Gastroesophageal sphincter (tissue), 3 donors: Measurements from ENCODE around the gene SEMA4D.

ENCODE experiments used
- EP300 ChIP-seq: sonication (generic); formaldehyde crosslinking; IDR thresholded peaks from one replicate; pipeline ENCODE4 v1.6.1; 2017; ENCODE audit warnings: antibody characterized with exemption, mild to moderate bottlenecking
- POLR2A ChIP-seq, 2 donors: fragments of 450-650 bp; IDR thresholded peaks; one replicate each; pipeline ENCODE4 v1.6.1; 2017; ENCODE audit warnings: antibody characterized with exemption in 2 of 2, mild to moderate bottlenecking in 2 of 2, moderate library complexity in 1 of 2
- POLR2AphosphoS5 ChIP-seq: sonication (generic); formaldehyde crosslinking; IDR thresholded peaks from one replicate; pipeline ENCODE4 v1.6.1; 2017; ENCODE audit warnings: antibody characterized with exemption
- TF ChIP-seq, protein P1 (sequence below), 4 experiments: fragments of 200-600 bp in 2 of 4; fragments of 450-650 bp in 2 of 4; sonication (generic) in 1 of 4; IDR thresholded peaks; one replicate each; pipeline ENCODE4 v1.5.1; 2017 to 2019; ENCODE audit warnings: antibody characterized with exemption in 4 of 4, mild to moderate bottlenecking in 2 of 4, moderate library complexity in 2 of 4

DNA sequence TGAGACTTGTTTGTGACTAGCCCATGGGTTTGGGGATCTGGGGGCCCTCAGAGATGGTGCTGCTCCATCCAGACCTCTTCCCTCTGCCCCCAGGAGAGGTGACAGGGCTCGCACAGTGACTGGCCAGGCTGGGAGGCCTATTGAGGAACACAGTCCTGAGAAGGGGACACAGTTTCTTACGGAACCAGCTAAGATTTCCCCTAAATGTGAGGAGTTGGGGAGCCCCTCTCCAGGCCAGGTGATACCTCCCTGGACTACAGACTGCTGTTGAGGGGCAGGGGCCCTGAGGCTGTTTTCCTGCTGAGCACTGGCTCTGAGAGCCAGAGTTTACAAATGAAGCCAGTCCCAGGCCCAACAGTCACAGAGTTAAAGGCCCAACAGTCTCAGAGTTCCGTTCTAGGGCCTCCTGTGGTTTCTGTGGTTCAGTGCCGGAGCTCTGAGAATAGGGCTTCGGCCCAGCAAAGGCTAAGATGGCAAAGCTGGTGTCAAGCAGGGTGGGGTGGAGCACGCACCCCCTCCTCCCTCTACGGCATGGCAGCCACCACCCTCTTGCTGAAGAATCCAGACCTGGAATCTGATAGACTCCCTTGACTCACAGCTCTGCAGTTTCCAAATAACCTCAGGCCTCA is 1.1 kb upstream of the SEMA4D start:
- TF ChIP-seq, protein P1, sequence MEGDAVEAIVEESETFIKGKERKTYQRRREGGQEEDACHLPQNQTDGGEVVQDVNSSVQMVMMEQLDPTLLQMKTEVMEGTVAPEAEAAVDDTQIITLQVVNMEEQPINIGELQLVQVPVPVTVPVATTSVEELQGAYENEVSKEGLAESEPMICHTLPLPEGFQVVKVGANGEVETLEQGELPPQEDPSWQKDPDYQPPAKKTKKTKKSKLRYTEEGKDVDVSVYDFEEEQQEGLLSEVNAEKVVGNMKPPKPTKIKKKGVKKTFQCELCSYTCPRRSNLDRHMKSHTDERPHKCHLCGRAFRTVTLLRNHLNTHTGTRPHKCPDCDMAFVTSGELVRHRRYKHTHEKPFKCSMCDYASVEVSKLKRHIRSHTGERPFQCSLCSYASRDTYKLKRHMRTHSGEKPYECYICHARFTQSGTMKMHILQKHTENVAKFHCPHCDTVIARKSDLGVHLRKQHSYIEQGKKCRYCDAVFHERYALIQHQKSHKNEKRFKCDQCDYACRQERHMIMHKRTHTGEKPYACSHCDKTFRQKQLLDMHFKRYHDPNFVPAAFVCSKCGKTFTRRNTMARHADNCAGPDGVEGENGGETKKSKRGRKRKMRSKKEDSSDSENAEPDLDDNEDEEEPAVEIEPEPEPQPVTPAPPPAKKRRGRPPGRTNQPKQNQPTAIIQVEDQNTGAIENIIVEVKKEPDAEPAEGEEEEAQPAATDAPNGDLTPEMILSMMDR (IDR thresholded peaks at IDR 0.05) = no peak
- TF ChIP-seq POLR2A (IDR thresholded peaks at IDR 0.05) = no peak
- TF ChIP-seq POLR2AphosphoS5 = no peak
- no peak for TF ChIP-seq EP300
